Esophagus muscularis mucosa (tissue), 3 donors: Measurements from ENCODE around the gene GAB1.

Source experiments
- CTCF ChIP-seq, 3 experiments: fragments of 200-600 bp in 2 of 3; fragments of 450-650 bp in 1 of 3; sonication (generic) in 2 of 3; IDR thresholded peaks; one replicate each; pipeline ENCODE4 v1.5.1; 2017 to 2019; ENCODE audit warnings: antibody characterized with exemption in 3 of 3, mild to moderate bottlenecking in 2 of 3, moderate library complexity in 1 of 3
- POLR2A ChIP-seq: fragments of 450-650 bp; IDR thresholded peaks from one replicate; pipeline ENCODE4 v1.6.1; 2017; ENCODE audit warnings: antibody characterized with exemption, moderate library complexity, mild to moderate bottlenecking, low read depth

DNA sequence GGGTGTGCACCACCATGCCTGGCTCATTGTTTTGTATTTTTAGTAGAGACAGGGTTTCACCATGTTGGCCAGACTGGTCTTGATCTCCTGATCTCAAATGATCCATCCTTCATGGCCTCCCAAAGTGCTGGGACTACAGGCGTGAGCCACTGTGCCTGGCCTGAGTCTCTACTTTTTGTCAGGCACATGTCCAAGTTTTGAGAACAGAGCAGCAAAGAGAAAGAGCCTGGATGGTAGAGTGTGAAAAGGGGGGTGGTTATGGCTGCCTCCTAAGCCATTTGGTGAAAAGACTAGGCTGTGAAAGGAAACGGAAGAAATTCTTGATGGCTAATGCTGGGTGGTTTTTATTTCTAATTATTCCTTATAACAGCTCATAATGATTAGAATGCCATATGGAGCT lies 63.4 kb downstream of the GAB1 start:
- no peak for TF ChIP-seq CTCF (IDR thresholded peaks at IDR 0.05)
- no peak for TF ChIP-seq POLR2A
